HG03159 (cell line): Measurements from ENCODE around the gene SLC6A11.

Experiments
- ATAC-seq: cut with Tn5 transposase; IDR thresholded peaks from one replicate; pipeline ENCODE4 v1.9.1; 2021; ENCODE audit warnings: mild to moderate bottlenecking, moderate library complexity; ENCODE audit not compliant: unreplicated experiment

The SLC6A11 gene

GRCh38 chr3:10949197-10949596 lies 133.2 kb downstream of the SLC6A11 start:
- no peak for ATAC-seq

GRCh38 chr3:10950476-10951294 lies 134.7 kb downstream of the SLC6A11 start:
- no peak for ATAC-seq

- no peak for ATAC-seq
Measured at GRCh38 chr3:10951295-10951926, 135.4 kb downstream of the SLC6A11 start.

GRCh38 chr3:10952525-10952924 lies 136.5 kb downstream of the SLC6A11 start:
- ATAC-seq = no peak

GRCh38 chr3:10954740-10955139 lies 138.7 kb downstream of the SLC6A11 start:
- no peak for ATAC-seq

- ATAC-seq = no peak
Measured at GRCh38 chr3:10955711-10956453, 139.9 kb downstream of the SLC6A11 start.

- ATAC-seq = no peak
Measured at GRCh38 chr3:10956531-10956930, 140.5 kb downstream of the SLC6A11 start.

GRCh38 chr3:10956986-10957385 lies 141.0 kb downstream of the SLC6A11 start:
- no peak for ATAC-seq

- ATAC-seq = no peak
Measured at GRCh38 chr3:10957976-10958749, 142.1 kb downstream of the SLC6A11 start.

GRCh38 chr3:10960255-10960654 lies 144.2 kb downstream of the SLC6A11 start:
- no peak for ATAC-seq

GRCh38 chr3:10961921-10962320 lies 145.9 kb downstream of the SLC6A11 start:
- ATAC-seq = no peak

GRCh38 chr3:10962481-10963036 lies 146.5 kb downstream of the SLC6A11 start:
- no peak for ATAC-seq

- ATAC-seq = no peak
Measured at GRCh38 chr3:10964537-10965167, 148.6 kb downstream of the SLC6A11 start.

- ATAC-seq = no peak
Measured at GRCh38 chr3:10968401-10968800, 152.4 kb downstream of the SLC6A11 start.

- no peak for ATAC-seq
Measured at GRCh38 chr3:10970306-10970960, 154.4 kb downstream of the SLC6A11 start.

- no peak for ATAC-seq
Measured at GRCh38 chr3:10972072-10972782, 156.2 kb downstream of the SLC6A11 start.

- no peak for ATAC-seq
Measured at GRCh38 chr3:10973046-10973595, 157.1 kb downstream of the SLC6A11 start.

GRCh38 chr3:10974131-10974530 lies 158.1 kb downstream of the SLC6A11 start:
- ATAC-seq = no peak
